ENCODE measurements around the gene SELE.

Gene SELE

DNA sequence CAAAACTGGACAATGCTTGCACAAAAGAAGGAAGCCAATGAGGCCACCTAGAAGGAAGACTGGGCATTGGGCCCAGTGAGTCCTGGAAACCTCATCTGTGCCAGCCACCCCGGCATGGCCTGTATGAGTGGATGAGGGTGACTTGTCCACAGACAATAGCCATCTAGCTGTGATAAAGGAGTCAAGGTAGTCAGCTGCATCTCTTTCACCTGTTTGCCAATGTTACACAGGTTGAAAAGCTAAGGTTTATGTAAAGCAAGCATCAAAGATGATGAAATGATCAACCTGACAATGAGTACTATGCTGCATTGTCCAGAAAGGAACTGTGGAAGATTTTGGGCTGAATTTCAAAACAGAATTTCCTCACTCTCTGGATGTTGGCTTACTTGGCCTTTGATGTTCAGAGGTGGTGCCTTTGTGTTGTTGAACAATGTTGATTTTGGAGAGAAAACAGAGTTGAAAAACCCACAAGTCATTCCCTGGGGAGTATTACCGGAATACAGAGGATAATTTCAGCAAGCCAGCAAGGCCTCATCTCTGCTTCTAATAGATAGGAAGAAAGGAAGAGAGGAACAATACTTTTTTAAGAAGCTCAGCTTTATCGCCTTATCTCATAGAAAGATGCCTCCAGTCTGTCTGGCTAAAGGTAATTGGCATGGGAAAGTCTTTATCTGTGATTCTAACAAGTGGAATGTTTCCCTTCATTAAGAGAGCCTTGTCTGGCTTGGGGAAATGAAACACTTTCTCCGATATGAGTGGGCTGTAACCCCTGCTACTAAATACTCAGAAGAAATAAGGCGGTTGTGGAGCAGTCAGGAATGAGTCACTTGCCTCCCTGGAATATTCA is 11.4 kb upstream of the SELE start:
- no peak for TF ChIP-seq TAF1 (IDR thresholded peaks at IDR 0.05; ENCODE audit: low read depth)
- no peak for TF ChIP-seq TEAD4 (IDR thresholded peaks at IDR 0.05)

DNA sequence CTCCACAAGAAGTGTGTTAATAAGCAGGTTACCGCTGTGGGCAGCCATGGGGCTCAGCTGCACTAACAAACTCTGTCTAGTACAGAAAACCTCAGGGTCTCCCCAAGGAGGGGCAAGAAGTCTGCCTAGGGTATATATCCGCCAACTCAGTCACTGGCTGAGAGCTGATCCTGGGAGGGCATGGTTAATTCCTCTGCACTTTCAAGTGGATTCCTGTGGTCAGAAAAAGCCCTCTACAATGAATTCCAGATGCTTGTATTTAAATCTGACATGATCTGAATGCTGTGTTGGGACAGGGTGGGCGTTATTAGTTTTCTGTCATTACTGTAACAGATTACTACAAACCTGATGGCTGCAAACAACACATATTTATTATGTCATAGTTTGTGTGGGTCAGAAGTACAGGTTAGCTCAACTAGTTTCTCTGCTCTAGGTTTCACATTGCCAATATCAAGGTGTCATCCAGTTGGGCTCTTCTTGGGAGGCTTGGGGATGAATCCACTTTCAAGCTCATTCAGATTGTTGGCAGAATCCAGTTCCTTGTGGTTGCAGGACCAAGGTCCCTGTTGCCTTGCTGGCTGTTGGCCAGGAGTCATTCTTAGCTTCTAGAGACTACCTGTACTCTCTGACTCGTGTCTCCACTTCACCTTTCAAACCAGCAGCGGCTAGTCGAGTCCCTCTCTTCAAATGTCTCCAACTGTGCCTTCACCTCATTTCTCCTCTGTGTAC is 8.0 kb upstream of the SELE start:
- TF ChIP-seq TAF1 (IDR thresholded peaks at IDR 0.05; ENCODE audit: low read depth): no peak
- TF ChIP-seq NFIC (IDR thresholded peaks at IDR 0.05): no peak

DNA sequence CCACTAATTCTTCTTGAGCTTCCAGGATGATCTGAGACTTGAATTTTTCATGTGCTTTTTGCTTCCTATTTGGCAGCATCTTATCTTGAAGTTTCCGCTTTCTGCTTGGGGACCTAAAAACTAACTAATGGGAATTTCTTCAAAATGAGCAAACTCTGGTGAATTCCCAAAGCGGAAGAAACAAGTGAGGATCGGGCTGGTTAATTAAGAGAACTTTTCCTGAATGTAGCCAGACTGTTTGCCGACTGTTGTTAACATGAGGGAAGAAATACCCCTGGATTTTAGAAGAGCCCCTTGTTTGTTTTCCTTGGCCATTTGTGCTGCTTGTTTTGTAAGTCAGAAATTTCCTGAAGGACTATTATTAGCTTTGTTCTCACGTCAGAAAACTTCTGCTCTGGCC is 6.1 kb upstream of the SELE start:
- TF ChIP-seq TEAD4 (IDR thresholded peaks at IDR 0.05) (no peak), ZBTB7A (IDR thresholded peaks at IDR 0.05; ENCODE audit: low read depth) (no peak), EGR1 (IDR thresholded peaks at IDR 0.05) (no peak)

DNA sequence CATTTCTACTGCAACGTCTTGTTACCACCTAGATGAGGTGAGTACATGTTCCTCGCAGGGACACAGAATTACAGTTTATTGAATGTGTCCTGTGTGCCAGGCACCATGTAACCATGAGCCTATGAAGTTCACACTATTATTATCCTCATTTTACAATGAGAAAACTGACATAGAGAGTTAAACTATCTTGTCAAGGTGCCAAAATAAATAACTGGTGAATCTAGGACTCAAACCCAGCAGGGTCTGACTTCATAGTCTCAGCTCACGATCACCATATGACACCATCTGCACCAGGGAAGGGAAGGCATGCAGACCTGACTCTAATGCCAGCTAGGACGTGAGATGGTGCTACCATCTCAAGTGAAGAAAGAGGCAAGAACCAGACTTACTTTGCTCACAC is 2.4 kb downstream of the SELE start:
- TF ChIP-seq YY1 (IDR thresholded peaks at IDR 0.05; ENCODE audit: low read depth): no peak
- TF ChIP-seq EGR1 (IDR thresholded peaks at IDR 0.05): no peak
- no peak for TF ChIP-seq CEBPB (IDR thresholded peaks at IDR 0.05)
- TF ChIP-seq, protein P1, sequence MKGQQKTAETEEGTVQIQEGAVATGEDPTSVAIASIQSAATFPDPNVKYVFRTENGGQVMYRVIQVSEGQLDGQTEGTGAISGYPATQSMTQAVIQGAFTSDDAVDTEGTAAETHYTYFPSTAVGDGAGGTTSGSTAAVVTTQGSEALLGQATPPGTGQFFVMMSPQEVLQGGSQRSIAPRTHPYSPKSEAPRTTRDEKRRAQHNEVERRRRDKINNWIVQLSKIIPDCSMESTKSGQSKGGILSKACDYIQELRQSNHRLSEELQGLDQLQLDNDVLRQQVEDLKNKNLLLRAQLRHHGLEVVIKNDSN (IDR thresholded peaks at IDR 0.05): no peak
- no peak for TF ChIP-seq ZBTB7A (IDR thresholded peaks at IDR 0.05; ENCODE audit: low read depth)
- no peak for TF ChIP-seq RAD21 (IDR thresholded peaks at IDR 0.05; ENCODE audit: low read depth)
- TF ChIP-seq FOXM1 (IDR thresholded peaks at IDR 0.05; ENCODE audit: borderline replicate concordance, low read depth): no peak
- TF ChIP-seq, protein P2, sequence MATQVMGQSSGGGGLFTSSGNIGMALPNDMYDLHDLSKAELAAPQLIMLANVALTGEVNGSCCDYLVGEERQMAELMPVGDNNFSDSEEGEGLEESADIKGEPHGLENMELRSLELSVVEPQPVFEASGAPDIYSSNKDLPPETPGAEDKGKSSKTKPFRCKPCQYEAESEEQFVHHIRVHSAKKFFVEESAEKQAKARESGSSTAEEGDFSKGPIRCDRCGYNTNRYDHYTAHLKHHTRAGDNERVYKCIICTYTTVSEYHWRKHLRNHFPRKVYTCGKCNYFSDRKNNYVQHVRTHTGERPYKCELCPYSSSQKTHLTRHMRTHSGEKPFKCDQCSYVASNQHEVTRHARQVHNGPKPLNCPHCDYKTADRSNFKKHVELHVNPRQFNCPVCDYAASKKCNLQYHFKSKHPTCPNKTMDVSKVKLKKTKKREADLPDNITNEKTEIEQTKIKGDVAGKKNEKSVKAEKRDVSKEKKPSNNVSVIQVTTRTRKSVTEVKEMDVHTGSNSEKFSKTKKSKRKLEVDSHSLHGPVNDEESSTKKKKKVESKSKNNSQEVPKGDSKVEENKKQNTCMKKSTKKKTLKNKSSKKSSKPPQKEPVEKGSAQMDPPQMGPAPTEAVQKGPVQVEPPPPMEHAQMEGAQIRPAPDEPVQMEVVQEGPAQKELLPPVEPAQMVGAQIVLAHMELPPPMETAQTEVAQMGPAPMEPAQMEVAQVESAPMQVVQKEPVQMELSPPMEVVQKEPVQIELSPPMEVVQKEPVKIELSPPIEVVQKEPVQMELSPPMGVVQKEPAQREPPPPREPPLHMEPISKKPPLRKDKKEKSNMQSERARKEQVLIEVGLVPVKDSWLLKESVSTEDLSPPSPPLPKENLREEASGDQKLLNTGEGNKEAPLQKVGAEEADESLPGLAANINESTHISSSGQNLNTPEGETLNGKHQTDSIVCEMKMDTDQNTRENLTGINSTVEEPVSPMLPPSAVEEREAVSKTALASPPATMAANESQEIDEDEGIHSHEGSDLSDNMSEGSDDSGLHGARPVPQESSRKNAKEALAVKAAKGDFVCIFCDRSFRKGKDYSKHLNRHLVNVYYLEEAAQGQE (IDR thresholded peaks at IDR 0.05; ENCODE audit: low read depth): no peak
- no peak for TF ChIP-seq NFIC (IDR thresholded peaks at IDR 0.05)
- no peak for TF ChIP-seq TAF1 (IDR thresholded peaks at IDR 0.05; ENCODE audit: low read depth)
- no peak for TF ChIP-seq TEAD4 (IDR thresholded peaks at IDR 0.05)

DNA sequence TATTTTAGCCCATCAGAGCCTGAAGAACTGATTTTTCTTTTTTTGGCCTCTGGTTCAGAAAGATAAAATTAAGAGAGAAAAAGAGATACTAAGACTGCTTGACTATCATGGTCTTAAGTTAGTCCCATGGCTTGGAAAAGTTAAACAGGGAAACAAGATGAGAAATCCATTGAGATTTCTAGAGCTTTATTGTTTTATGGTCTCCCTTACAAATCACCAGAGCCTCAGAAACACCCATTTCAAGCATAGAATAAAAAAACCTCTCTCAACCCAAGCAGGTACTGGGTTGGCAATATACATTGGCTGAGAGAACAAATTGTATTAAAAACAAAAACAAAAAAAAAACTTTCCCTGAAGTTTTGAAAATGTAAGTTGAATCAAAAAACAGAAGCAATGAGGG is 3.9 kb downstream of the SELE start:
- TF ChIP-seq NFIC (IDR thresholded peaks at IDR 0.05): no peak
- no peak for TF ChIP-seq CEBPB (IDR thresholded peaks at IDR 0.05)
- TF ChIP-seq EGR1 (IDR thresholded peaks at IDR 0.05): no peak
- TF ChIP-seq, protein P2 (IDR thresholded peaks at IDR 0.05; ENCODE audit: low read depth): no peak
- no peak for TF ChIP-seq TAF1 (IDR thresholded peaks at IDR 0.05; ENCODE audit: low read depth)
- no peak for TF ChIP-seq TEAD4 (IDR thresholded peaks at IDR 0.05)
- no peak for TF ChIP-seq YY1 (IDR thresholded peaks at IDR 0.05; ENCODE audit: low read depth)
- TF ChIP-seq EP300 (IDR thresholded peaks at IDR 0.05; ENCODE audit: borderline replicate concordance): no peak
- no peak for TF ChIP-seq TCF12 (IDR thresholded peaks at IDR 0.05; ENCODE audit: low read depth)
- TF ChIP-seq ZBTB7A (IDR thresholded peaks at IDR 0.05; ENCODE audit: low read depth): no peak
- TF ChIP-seq, protein P1 (IDR thresholded peaks at IDR 0.05): no peak

DNA sequence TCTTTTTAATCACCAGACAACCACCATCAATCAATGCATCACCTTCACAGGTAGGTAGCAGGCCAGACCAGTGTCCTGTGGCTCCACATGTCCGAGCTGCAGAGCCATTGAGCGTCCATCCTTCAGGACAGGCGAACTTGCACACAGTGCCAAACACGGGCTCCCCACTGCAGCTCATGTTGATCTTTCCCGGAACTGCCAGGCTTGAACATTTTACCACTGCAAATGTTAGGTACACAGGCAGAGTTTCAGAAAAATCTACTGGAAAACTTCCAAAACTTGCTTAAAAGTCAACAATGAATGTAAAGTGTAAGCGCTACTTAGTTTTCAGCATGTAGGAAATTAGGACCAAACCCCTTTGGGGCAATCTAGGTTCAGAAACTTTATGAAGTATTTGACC is 6.6 kb downstream of the SELE start:
- TF ChIP-seq TAF1 (IDR thresholded peaks at IDR 0.05; ENCODE audit: low read depth) (no peak), EGR1 (IDR thresholded peaks at IDR 0.05) (no peak), EP300 (IDR thresholded peaks at IDR 0.05; ENCODE audit: borderline replicate concordance) (no peak), TEAD4 (IDR thresholded peaks at IDR 0.05) (no peak), YY1 (IDR thresholded peaks at IDR 0.05; ENCODE audit: low read depth) (no peak), CEBPB (IDR thresholded peaks at IDR 0.05) (no peak)
- TF ChIP-seq, protein P2 (IDR thresholded peaks at IDR 0.05; ENCODE audit: low read depth): no peak

All from Ishikawa (cell line).